Tibial nerve (tissue), 4 donors: Measurements from ENCODE around the gene CXCL8. TPM values are rescaled to one million over a fixed set of nuclear protein-coding genes. Genes with fewer than 3 reads are reported as not detected.
A peak's percentile ranks its signal among the peaks of the same experiment; 100 is the strongest.

Experiments
- DNase-seq, 2 donors: peaks; one replicate each; pipeline ENCODE4 v3.0.0-alpha.2; 2019; ENCODE audit warnings: low spot score in 2 of 2
- H3K27ac ChIP-seq, 4 donors: fragments of 200-600 bp; sonication (generic) in 3 of 4; one replicate each; pipeline ENCODE4 v1.5.1; 2017 to 2019; ENCODE audit warnings: mild to moderate bottlenecking in 1 of 4
- H3K27me3 ChIP-seq, 2 donors: fragments of 200-600 bp; sonication (generic) in 1 of 2; one replicate each; pipeline versions ENCODE4 v1.5.1 to v1.6.0; 2017 to 2019
- H3K36me3 ChIP-seq, 3 donors: fragments of 200-600 bp; sonication (generic); one replicate each; pipeline ENCODE4 v1.5.1; 2018 to 2019
- H3K4me1 ChIP-seq, 4 donors: fragments of 200-600 bp; sonication (generic) in 3 of 4; one replicate each; pipeline ENCODE4 v1.5.1; 2017 to 2019
- H3K4me3 ChIP-seq, 4 donors: fragments of 200-600 bp; sonication (generic) in 3 of 4; one replicate each; pipeline ENCODE4 v1.5.1; 2017 to 2019; ENCODE audit warnings: mild to moderate bottlenecking in 1 of 4, moderate library complexity in 1 of 4
- H3K9me3 ChIP-seq, 4 donors: fragments of 200-600 bp; sonication (generic) in 3 of 4; one replicate each; pipeline ENCODE4 v1.5.1; 2017 to 2019
- EP300 ChIP-seq, 2 donors: sonication (generic); formaldehyde crosslinking; IDR thresholded peaks; one replicate each; pipeline ENCODE4 v1.6.1; 2017; ENCODE audit warnings: antibody characterized with exemption in 2 of 2, mild to moderate bottlenecking in 1 of 2
- POLR2A ChIP-seq, 2 donors: fragments of 450-650 bp; IDR thresholded peaks; one replicate each; pipeline ENCODE4 v1.6.1; 2017; ENCODE audit warnings: antibody characterized with exemption in 2 of 2, mild to moderate bottlenecking in 2 of 2, moderate library complexity in 2 of 2
- WGBS, 2 donors: methylation state at CpG; one replicate each; pipeline ENCODE4 v1.1.5; 2018; 5-methylcytosine and 5-hydroxymethylcytosine counted together
- total RNA-seq, 4 donors: library from RNA; depleted of rRNA; stranded (reverse); fragments of >200 nt; gene quantifications; one replicate each; pipeline ENCODE4 v1.1.0, GENCODE V29; 2016
- TF ChIP-seq, protein P1 (sequence below), 5 experiments: fragments of 200-600 bp in 3 of 5; fragments of 450-650 bp in 2 of 5; sonication (generic) in 3 of 5; IDR thresholded peaks; one replicate each; pipeline ENCODE4 v1.5.1; 2016 to 2019; ENCODE audit warnings: antibody characterized with exemption in 5 of 5, mild to moderate bottlenecking in 3 of 5, moderate library complexity in 2 of 5

CXCL8 gene
- total RNA-seq, 4 donors from 2014 or later: 0.22 to 10.8 (median 1.3) TPM

DNA sequence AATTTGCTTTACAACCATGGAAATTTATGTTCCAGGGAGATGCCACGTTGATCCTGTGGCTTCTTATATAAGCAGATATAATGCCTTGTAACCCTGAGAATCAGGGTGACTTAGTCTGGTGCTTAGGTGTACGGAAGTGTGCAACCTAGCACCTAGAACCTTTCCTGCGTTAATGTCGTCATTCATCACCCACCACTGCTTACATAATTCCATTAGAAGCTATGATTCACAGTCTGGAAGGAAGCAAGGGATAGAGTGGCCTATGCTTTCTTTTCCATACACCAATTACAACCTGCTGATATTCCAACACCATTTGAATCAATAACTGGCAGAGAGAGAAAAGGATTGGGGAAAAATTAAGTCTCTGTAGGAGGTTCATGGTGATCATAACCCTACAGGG, 17.3 kb upstream of the CXCL8 start:
- no peak for DNase-seq
- no peak overlapping the region for H3K27ac ChIP-seq
- H3K36me3 ChIP-seq: no peaks in the 10 kb centered on the region
- H3K9me3 ChIP-seq: no peaks in the 10 kb centered on the region
- 88 to 93% methylated on average over 4 of the region's 4 CpGs for WGBS, 2 donors
- no peak overlapping the region for H3K4me3 ChIP-seq
- H3K4me1 ChIP-seq: peaks cover 0 to 3% (median under 1%) of the 10 kb centered on the region in 4 donors
- H3K27me3 ChIP-seq: no peaks in the 10 kb centered on the region
- TF ChIP-seq EP300 (IDR thresholded peaks at IDR 0.05): no peak
- TF ChIP-seq, protein P1, sequence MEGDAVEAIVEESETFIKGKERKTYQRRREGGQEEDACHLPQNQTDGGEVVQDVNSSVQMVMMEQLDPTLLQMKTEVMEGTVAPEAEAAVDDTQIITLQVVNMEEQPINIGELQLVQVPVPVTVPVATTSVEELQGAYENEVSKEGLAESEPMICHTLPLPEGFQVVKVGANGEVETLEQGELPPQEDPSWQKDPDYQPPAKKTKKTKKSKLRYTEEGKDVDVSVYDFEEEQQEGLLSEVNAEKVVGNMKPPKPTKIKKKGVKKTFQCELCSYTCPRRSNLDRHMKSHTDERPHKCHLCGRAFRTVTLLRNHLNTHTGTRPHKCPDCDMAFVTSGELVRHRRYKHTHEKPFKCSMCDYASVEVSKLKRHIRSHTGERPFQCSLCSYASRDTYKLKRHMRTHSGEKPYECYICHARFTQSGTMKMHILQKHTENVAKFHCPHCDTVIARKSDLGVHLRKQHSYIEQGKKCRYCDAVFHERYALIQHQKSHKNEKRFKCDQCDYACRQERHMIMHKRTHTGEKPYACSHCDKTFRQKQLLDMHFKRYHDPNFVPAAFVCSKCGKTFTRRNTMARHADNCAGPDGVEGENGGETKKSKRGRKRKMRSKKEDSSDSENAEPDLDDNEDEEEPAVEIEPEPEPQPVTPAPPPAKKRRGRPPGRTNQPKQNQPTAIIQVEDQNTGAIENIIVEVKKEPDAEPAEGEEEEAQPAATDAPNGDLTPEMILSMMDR (IDR thresholded peaks at IDR 0.05): no peak
- TF ChIP-seq POLR2A (IDR thresholded peaks at IDR 0.05): no peak

DNA sequence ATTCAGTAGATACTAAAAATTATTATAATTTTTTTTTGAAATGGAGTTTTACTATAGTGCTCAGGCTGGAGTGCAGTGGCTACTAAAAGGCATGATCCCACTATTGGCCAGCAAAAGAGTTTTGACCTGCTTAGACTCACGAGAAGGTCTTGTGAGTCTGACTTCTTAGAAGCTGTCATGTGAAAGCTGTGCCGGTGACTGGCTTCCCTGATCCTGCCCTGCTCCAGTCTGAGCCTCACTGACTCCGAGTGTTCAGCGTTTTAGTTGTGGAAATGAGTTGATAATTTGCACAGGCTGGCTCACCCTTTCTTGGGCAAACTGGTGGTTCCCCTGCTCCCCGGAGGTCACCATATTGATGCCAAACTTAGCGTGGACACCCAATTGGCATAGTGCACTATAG, 16.4 kb upstream of the CXCL8 start:
- no peaks in the 10 kb centered on the region for H3K36me3 ChIP-seq

DNA sequence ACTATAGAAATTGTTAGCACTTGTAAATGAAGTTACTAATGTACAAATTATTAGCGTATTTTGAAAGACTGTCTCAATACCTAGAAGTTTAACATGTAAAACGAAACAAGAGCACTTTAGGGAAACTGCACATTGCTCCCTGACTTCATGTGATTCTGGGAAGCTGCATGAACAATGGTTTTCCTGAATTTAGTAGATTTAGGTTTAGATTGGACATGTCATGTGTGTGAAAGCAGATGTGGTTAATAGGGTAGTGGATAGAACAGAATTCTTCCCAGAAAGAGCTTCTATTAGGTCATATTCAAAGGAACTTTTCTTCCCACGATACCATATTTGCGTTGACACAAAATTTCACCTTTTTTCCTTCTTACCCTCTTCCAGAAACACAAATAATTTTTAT, 14.9 kb upstream of the CXCL8 start:
- TF ChIP-seq EP300 (IDR thresholded peaks at IDR 0.05) (no peak), POLR2A (IDR thresholded peaks at IDR 0.05) (no peak)
- TF ChIP-seq, protein P1 (IDR thresholded peaks at IDR 0.05): no peak
- H3K27ac ChIP-seq: no peak overlapping the region
- no peaks in the 10 kb centered on the region for H3K9me3 ChIP-seq
- H3K4me3 ChIP-seq: no peak overlapping the region
- no peaks in the 10 kb centered on the region for H3K36me3 ChIP-seq
- no peaks in the 10 kb centered on the region for H3K27me3 ChIP-seq
- WGBS, 2 donors: 96 to 98% methylated on average over 4 of the region's 4 CpGs
- DNase-seq: no peak
- H3K4me1 ChIP-seq: peaks cover 0 to 9% (median 3%) of the 10 kb centered on the region in 4 donors

More for the DNA sequence above, 16.4 kb upstream of the CXCL8 start:
- DNase-seq: no peak
- TF ChIP-seq, protein P1 (IDR thresholded peaks at IDR 0.05): no peak
- TF ChIP-seq EP300 (IDR thresholded peaks at IDR 0.05): no peak
- no peak for TF ChIP-seq POLR2A (IDR thresholded peaks at IDR 0.05)
- H3K4me3 ChIP-seq: no peak overlapping the region
- no peaks in the 10 kb centered on the region for H3K27me3 ChIP-seq
- H3K4me1 ChIP-seq: peaks cover 0 to 3% (median 2%) of the 10 kb centered on the region in 4 donors
- H3K9me3 ChIP-seq: no peaks in the 10 kb centered on the region
- H3K27ac ChIP-seq: no peak overlapping the region
- 80 to 85% methylated on average over 6 of the region's 6 CpGs for WGBS, 2 donors

DNA sequence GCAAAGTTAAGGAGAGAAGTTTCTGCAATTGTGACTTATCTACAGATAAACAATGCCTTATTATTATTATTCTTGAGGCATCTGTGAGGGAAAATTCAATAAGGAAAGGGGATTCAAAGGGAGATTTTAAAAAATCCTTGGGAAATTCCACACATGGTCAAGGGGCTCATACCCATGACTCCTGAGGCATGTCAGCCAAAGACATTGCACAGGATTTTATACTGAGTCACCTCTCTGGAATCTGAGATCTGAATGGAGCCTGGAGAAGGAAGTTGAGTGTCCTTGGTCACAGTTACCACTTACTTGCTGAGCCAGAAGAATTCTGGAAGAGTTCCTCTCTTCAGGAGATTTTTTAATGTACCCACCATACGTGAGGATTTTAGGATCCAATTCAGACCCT, 14.4 kb upstream of the CXCL8 start:
- peaks cover 0 to 9% (median 3%) of the 10 kb centered on the region in 4 donors for H3K4me1 ChIP-seq
- WGBS, 2 donors: 60 to 69% methylated on average over 1 of the region's 1 CpG
- DNase-seq: no peak
- H3K27ac ChIP-seq: no peak overlapping the region
- TF ChIP-seq EP300 (IDR thresholded peaks at IDR 0.05) (peak in 1 of 2 donors; percentile 19), POLR2A (IDR thresholded peaks at IDR 0.05) (no peak)
- TF ChIP-seq, protein P1 (IDR thresholded peaks at IDR 0.05): no peak
- no peaks in the 10 kb centered on the region for H3K36me3 ChIP-seq
- H3K27me3 ChIP-seq: no peaks in the 10 kb centered on the region
- H3K9me3 ChIP-seq: no peaks in the 10 kb centered on the region
- H3K4me3 ChIP-seq: no peak overlapping the region

DNA sequence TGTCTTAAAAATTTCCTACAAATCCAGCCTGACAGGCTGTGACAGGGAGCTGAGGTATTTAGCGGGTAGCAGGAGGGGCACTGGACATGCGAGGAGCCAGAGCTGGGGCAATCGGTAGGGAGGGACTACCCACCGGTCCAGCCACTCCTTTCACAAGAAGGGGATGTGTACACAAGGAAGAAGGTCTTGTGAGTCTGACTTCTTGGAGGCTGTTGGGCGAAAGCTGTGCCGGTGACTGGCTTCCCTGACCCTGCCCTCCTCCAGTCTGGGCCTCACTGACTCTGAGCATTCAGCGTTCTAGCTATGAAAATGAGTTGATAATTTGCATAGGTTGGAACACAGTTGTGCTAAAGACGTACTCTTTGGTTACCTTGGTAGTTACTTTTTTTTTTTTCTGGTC, 12.7 kb upstream of the CXCL8 start:
- Histone ChIP-seq H3K27ac (no peak overlapping the region), H3K9me3 (no peaks in the 10 kb centered on the region), H3K27me3 (no peaks in the 10 kb centered on the region), H3K4me1 (peaks cover 0 to 6% (median 3%) of the 10 kb centered on the region in 4 donors), H3K36me3 (no peaks in the 10 kb centered on the region), H3K4me3 (no peak overlapping the region)
- WGBS, 2 donors: 80 to 86% methylated on average over 8 of the region's 8 CpGs
- DNase-seq: no peak
- TF ChIP-seq, protein P1 (IDR thresholded peaks at IDR 0.05): no peak
- TF ChIP-seq EP300 (IDR thresholded peaks at IDR 0.05) (no peak), POLR2A (IDR thresholded peaks at IDR 0.05) (no peak)
